ENCODE data around the gene MAGI2. TPM values are rescaled to one million over a fixed set of nuclear protein-coding genes. Genes with fewer than 3 reads are reported as not detected.

MAGI2 gene
- total and polyA plus RNA-seq, 2 of the 13 experiments (the other 11 are each of a cell fraction or from before 2014, with no cell fraction given), result 1.5 to 3.8 TPM

DNA sequence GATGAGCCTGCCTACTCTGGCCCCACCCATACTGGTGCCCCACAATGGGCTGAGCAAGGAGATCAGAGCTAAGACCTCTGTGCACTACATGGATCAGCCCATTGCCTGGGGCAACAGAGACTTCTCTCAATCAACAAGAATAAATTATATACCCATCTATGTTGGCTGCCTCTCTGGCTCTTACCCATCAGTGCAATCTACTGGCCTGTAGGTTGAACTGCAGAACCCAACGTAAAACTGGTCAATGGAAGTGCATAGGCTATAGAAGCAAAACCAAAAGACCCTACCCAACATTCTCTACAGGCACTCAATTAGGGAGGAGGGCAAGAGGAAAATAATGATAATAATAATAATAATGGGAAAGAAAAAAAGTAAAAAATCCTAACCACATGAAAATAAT, 574.3 kb downstream of the MAGI2 start:
- H4K20me1 ChIP-seq (ENCODE audit: insufficient read depth, low read length), result no peaks in the 10 kb centered on the region
- no peaks in the 10 kb centered on the region for H3K36me3 ChIP-seq (replicated peaks in 1 of 2; ENCODE audit: control insufficient read depth in 1 of 2, insufficient read depth in 2 of 2, low read length in 2 of 2)
- TF ChIP-seq NCOA5 (CRISPR knock-in tag; IDR thresholded peaks at IDR 0.05) (no peak), POLR2G (IDR thresholded peaks at IDR 0.05; ENCODE audit: low read depth, low read length) (no peak), TAF15 (IDR thresholded peaks at IDR 0.05; ENCODE audit: low read depth, low read length, poor library complexity, severe bottlenecking) (no peak), MBNL3 (CRISPR knock-in tag; conservative IDR thresholded peaks at IDR 0.05) (no peak), PLRG1 (conservative IDR thresholded peaks at IDR 0.05) (no peak), BRCA1 (CRISPR knock-in tag; IDR thresholded peaks at IDR 0.05) (no peak), AKAP8 (CRISPR knock-in tag; IDR thresholded peaks at IDR 0.05) (no peak), KLF12 (CRISPR knock-in tag; IDR thresholded peaks at IDR 0.05; ENCODE audit: borderline replicate concordance) (no peak), NR3C1 (CRISPR knock-in tag; IDR thresholded peaks at IDR 0.05) (no peak), MBD4 (IDR thresholded peaks at IDR 0.05; ENCODE audit: borderline replicate concordance, low read length) (no peak), KDM2A (CRISPR knock-in tag; IDR thresholded peaks at IDR 0.05; ENCODE audit: borderline replicate concordance, low read depth) (no peak), SP140L (CRISPR knock-in tag; IDR thresholded peaks at IDR 0.05; ENCODE audit: borderline replicate concordance) (no peak)
- TF ChIP-seq, protein P1, sequence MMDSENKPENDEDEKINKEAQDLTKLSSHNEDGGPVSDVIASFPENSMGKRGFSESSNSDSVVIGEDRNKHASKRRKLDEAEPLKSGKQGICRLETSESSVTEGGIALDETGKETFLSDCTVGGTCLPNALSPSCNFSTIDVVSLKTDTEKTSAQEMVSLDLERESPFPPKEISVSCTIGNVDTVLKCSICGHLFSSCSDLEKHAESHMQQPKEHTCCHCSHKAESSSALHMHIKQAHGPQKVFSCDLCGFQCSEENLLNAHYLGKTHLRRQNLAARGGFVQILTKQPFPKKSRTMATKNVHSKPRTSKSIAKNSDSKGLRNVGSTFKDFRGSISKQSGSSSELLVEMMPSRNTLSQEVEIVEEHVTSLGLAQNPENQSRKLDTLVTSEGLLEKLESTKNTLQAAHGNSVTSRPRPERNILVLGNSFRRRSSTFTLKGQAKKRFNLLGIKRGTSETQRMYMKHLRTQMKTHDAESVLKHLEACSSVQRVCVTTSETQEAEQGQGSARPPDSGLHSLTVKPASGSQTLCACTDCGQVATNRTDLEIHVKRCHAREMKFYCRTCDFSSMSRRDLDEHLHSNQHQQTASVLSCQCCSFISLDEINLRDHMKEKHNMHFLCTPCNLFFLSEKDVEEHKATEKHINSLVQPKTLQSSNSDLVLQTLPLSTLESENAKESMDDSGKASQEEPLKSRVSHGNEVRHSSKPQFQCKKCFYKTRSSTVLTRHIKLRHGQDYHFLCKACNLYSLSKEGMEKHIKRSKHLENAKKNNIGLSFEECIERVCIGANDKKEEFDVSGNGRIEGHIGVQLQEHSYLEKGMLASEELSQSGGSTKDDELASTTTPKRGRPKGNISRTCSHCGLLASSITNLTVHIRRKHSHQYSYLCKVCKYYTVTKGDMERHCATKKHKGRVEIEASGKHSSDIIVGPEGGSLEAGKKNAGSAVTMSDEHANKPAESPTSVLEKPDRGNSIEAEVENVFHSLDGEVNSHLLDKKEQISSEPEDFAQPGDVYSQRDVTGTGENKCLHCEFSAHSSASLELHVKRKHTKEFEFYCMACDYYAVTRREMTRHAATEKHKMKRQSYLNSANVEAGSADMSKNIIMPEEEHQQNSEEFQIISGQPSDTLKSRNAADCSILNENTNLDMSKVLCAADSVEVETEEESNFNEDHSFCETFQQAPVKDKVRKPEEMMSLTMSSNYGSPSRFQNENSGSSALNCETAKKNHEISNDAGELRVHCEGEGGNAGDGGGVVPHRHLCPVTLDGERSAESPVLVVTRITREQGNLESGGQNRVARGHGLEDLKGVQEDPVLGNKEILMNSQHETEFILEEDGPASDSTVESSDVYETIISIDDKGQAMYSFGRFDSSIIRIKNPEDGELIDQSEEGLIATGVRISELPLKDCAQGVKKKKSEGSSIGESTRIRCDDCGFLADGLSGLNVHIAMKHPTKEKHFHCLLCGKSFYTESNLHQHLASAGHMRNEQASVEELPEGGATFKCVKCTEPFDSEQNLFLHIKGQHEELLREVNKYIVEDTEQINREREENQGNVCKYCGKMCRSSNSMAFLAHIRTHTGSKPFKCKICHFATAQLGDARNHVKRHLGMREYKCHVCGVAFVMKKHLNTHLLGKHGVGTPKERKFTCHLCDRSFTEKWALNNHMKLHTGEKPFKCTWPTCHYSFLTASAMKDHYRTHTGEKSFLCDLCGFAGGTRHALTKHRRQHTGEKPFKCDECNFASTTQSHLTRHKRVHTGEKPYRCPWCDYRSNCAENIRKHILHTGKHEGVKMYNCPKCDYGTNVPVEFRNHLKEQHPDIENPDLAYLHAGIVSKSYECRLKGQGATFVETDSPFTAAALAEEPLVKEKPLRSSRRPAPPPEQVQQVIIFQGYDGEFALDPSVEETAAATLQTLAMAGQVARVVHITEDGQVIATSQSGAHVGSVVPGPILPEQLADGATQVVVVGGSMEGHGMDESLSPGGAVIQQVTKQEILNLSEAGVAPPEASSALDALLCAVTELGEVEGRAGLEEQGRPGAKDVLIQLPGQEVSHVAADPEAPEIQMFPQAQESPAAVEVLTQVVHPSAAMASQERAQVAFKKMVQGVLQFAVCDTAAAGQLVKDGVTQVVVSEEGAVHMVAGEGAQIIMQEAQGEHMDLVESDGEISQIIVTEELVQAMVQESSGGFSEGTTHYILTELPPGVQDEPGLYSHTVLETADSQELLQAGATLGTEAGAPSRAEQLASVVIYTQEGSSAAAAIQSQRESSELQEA (CRISPR knock-in tag; IDR thresholded peaks at IDR 0.05; ENCODE audit: not compliant biosample characterization), result no peak
- TF ChIP-seq, protein P2, sequence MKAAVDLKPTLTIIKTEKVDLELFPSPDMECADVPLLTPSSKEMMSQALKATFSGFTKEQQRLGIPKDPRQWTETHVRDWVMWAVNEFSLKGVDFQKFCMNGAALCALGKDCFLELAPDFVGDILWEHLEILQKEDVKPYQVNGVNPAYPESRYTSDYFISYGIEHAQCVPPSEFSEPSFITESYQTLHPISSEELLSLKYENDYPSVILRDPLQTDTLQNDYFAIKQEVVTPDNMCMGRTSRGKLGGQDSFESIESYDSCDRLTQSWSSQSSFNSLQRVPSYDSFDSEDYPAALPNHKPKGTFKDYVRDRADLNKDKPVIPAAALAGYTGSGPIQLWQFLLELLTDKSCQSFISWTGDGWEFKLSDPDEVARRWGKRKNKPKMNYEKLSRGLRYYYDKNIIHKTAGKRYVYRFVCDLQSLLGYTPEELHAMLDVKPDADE (CRISPR knock-in tag; IDR thresholded peaks at IDR 0.05), result no peak
- no peak overlapping the region for H3K27ac ChIP-seq (ENCODE audit: extremely low read length, insufficient read depth, low read length)
- H3K4me1 ChIP-seq (ENCODE audit: insufficient read depth, low read length), result no peaks in the 10 kb centered on the region
- no peak overlapping the region for H3K9ac ChIP-seq (ENCODE audit: insufficient read depth, low read depth, low read length)
- no peaks in the 10 kb centered on the region for H3K27me3 ChIP-seq (ENCODE audit: control insufficient read depth in 1 of 2, insufficient read depth in 2 of 2, low read length in 2 of 2)
- ChIA-PET CTCF (ENCODE audit: low intra/inter-chr PET ratio, low total read pairs) (no interaction called here), POLR2A (no interaction called here)
- ATAC-seq, result no peak
- H3K4me2 ChIP-seq (ENCODE audit: low read depth, low read length), result no peak overlapping the region
- 10% methylated on average over 1 of the region's 1 CpG for WGBS (ENCODE audit: low lambda C conversion rate)
- no peak overlapping the region for H3K4me3 ChIP-seq (replicated peaks in 1 of 3; ENCODE audit: insufficient read depth in 1 of 3, low read depth in 2 of 3, low read length in 3 of 3)
- FAIRE-seq, result no peak
- no peak overlapping the region for H2AFZ ChIP-seq (ENCODE audit: low read length)
- in situ Hi-C loops (cut with HindIII; ENCODE audit: extremely low pct_ligation_motif_present, low pct_unique_long_range_greater_than_20kb), result no loop called here
- intact Hi-C loops (cut with micrococcal nuclease; ENCODE audit: unreplicated experiment), result no loop called here
- no TSS peak for BruUV-seq (replicated peaks)
- no peaks in the 10 kb centered on the region for H3K79me2 ChIP-seq (ENCODE audit: insufficient read depth, low read length)
- DNase-seq (ENCODE audit: low spot score), result no peak
- H3K9me3 ChIP-seq (ENCODE audit: low read length), result peaks cover 16% of the 10 kb centered on the region
